Stimulated activated CD8-positive, alpha-beta memory T cell treated with anti-CD3 and anti-CD28 coated beads, Interleukin-7, amount 100 ng/mL, for 4 hours (primary cell): ENCODE results near the gene PHOX2A.
"Not testable (repeated sequence)": the region's sequence is repeated elsewhere in the genome, so short reads cannot be mapped to it uniquely, and the experiment has no call there.

Experiments
- DNase-seq, 2 donors: peaks; one replicate each; pipeline ENCODE4 v3.0.0-alpha.2; 2020; ENCODE audit warnings: low read depth in 2 of 2

PHOX2A gene

DNA sequence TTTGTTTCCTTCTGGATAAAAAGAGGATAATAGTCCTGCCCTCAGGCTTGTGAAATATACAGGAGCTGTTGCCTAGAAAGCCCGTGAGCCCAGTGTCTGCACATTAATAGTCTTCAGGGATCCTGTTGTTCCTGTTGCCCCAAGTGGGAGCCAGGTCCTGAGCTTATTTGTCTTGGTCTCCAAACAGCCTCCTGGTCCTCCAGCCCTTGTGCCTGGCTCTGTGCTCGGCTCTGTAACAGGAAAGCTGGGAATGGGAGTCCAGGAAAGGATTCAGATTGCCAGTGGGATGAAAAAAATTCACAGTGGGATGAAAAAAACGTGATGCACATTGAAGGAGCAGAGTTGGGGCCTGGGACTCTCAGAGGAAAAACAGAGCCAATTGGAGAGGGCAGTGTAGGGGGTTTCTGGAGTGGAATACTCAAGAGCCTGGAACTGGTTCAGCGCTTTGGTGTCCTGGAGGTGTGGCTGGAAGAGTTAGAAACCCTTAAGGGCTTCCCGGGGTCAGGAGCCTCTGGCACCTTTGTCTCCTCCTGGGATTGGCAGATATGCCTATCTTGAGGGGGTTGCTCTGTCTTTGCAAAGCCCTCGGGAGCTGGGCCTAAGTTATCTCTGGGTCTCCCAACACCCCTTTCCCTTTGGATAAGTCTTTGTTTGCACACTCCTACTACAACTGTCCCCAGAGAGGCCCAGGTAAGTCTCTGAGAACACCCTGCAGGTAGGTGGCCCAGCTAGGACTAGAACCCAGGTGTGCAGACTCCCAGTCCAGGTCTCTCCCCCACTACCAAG, 21.7 kb downstream of the PHOX2A start:
- DNase-seq = no peak

DNA sequence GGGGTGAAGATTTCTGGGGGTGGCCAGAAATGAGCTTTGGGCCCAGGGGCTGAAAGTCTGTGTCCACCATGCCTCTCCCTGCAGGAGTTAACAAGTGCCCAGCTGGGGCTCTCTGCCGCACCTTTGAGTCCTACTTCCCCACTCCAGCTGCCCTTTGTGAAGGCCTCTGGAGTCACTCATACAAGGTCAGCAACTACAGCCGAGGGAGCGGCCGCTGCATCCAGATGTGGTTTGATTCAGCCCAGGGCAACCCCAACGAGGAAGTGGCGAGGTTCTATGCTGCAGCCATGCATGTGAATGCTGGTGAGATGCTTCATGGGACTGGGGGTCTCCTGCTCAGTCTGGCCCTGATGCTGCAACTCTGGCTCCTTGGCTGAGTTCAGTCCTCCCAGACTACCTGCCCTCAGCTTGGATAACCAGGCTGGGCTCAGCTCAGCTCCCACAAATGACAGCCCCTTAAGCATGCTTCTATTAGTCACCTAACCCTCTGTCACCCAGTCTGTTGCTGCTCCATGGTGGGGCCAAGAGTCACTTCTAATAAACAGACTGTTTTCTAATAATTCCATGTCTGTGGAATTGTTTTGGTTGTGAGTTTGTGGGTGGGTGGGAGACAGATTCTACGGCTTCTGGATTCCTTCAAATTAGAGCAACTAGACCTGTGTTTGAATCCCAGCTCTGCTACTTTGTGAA, 22.4 kb downstream of the PHOX2A start:
- DNase-seq = no peak

DNA sequence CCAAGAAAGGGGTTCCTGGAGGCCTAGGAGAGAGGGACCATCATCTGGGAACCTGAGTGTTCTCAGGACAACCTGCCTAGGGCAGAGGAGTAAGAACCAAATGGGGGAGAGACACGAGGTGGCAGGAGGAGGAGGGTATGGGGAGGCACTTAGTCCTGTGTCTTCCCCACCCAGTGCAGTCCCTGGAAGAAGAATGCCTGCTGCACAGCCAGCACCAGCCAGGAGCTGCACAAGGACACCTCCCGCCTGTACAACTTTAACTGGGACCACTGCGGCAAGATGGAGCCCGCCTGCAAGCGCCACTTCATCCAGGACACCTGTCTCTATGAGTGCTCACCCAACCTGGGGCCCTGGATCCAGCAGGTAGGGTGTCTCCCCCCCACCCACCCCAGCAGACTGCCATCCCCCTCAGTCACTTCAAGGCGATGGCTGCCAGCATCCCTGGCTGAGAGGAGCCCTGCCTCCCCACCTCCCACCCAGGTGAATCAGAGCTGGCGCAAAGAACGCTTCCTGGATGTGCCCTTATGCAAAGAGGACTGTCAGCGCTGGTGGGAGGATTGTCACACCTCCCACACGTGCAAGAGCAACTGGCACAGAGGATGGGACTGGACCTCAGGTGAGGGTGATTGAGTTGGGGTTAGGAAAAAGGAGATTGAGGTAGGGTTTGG, 23.1 kb downstream of the PHOX2A start:
- DNase-seq = no peak

DNA sequence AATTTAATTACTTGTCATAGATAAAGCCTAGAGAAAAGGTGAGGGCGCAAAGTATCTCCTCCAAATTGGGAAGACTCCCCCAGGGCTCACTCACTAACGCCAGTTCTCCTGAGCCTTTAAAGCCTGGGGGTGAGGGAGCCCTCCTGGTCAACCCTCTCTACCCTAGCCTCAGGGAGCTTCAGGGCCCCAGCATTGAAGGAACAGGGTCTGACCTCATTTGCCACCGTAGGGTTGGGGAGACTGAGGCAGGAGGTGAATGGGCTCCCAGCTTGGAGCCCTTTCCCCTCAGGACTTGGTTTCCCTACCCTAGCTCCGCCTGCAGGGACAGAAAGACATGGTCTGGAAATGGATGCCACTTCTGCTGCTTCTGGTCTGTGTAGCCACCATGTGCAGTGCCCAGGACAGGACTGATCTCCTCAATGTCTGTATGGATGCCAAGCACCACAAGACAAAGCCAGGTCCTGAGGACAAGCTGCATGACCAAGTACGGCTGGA, 25.7 kb downstream of the PHOX2A start:
- no peak for DNase-seq

DNA sequence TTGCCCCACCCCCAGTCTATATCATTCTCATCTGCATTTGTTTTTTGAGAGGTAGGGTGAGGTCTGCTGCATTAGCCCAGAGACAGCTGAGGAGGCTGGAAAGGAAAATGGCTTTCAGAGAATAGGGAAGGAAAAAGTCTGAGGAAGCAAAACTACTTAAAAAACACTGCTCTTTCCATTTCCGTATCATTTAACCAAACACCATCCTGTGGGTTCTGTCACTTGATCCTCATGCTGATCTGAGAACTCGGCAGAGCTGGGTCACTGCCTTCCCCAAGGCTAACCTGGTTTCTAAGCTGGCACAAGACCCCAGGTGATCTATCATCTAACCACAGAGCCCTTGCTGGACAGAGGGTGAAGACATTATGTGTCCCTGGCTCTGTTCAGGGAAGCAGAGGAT, 26.1 kb downstream of the PHOX2A start:
- DNase-seq = no peak

DNA sequence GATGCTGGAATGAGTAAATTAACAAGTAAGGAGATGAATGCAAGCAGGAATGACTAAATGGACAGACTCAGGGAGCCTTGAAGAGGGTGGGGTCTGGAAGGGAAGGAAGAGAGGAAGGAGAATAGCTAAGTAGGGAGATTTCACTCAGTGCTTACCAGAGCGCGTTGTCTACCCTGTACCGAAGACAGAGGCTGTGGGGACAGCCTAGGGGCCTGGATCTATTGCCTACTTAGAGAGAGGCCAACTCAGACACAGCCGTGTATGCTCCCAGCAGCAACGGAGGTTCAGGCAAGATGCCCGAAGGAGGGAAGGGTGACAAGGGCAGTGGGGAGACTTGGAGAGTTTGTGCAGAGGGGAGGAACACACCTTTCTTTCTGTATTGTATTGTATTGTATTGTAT, 27.3 kb downstream of the PHOX2A start, which contains the start of gene FOLR2:
Gene FOLR2, plus strand, starts transcription at position 157 of the 400 bp plus-strand sequence. CDS start 1,791 bp downstream, outside the sequence.
- no peak for DNase-seq

DNA sequence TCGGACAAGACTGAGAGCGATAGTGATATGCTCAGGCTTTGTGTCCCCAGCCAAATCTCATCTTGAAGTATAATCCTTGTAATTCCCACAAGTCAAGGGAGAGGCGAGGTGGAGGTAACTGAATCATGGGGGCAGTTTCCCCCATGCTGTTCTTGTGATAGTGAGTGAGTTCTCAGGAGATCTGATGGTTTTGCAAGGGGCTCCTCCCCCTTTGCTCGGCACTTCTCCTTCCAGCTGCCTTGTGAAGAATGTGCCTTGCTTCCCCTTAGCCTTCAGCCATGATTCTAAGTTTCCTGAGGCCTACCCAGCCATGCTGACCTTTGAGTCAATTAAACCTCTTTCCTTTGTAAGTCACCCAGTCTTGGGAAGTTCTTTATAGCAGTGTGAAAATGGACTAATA, 34.9 kb downstream of the PHOX2A start:
- no peak for DNase-seq

DNA sequence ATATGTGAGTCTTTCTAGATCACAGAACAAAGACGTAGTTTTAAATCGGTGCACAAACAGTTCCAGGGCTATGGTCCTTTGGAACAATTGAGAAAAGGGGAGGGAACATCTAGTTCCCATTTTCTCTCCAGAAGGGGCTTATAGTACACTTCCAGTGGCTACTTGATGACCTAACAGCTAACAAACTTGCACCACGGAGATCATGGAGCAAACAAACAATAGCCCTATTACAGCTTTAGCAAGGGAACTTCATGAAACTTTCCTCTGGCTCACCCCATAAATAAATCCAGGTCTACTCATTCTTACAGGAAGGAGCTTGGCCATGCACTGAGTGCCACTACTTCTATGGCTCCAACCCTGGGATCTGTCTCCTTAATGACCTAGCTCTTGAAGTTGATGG, 35.7 kb downstream of the PHOX2A start:
- DNase-seq = no peak

DNA sequence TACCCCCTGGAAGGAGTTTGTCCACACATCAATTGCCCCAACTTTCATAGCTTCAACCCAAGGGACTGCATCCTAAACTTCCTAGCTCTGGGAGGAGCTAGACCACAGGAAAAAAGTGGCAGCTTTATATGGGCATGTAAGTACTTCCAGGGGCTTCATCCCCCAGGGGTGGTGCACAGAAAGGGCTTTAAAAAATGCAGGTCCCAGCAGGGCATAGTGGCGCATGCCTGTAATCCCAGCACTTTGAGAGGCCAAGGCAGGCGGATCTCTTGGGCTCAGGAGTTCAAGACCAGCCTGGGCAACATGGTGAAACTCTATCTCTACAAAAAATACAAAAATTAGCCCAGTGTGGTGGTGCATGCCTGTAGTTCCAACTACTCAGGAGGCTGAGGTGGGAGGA, 37.2 kb downstream of the PHOX2A start:
- DNase-seq = not testable (repeated sequence)

DNA sequence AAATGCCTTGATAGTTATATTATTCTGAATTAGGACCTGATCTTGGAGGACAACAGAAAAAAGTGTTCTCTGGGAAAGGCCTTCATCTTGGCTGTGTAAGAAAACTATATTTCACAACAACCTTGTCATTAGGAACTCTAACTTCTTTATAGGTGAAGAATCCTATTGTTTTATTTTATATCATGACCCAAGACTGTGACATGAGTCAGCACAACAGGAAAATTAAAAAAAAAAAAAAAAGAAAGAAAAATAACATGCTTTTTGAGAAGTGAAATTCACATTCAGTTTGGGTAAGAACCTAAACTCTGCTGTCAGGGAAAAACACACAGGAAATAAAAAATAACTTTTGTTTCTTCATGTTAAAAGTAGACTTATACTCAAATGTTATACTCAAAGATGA, 39.1 kb downstream of the PHOX2A start:
- DNase-seq = no peak

DNA sequence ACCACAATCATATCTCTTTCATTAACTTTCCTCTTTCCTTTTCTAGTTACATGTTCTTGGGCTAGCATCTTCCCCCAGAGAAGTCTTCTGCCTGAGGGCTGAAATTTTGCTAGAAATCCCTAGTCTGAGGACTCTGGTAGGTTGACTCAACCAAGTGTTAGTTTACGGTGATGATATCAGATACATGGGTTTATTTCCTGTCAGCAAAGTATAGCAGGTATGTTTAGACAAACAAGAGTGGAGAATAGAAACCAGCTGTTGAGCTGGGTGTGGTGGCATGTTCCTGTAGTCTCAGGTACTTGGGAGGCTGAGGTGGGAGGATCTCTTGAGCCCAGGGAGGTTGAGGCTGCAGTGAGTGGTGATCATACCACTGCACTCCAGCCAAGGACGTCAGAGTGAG, 40.8 kb downstream of the PHOX2A start:
- no peak for DNase-seq

DNA sequence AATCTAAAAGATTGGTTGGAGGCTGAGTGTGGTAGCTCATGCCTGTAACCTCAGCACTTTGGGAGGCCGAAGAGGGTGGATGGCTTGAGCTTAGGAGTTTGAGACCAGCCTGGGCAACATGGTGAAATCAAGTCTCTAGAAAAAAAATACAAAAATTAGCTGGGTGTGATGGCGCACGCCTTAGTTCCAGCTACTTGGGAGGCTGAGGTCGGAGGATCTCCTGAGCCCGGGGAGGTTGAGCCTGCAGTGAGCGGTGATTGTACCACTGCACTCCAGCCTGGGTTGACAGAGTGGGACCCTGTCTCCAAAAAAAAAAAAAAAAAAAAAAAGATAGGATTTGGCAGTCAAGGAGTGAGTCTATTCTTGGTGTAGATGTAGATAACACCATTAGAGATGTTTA, 41.4 kb downstream of the PHOX2A start:
- DNase-seq = no peak

DNA sequence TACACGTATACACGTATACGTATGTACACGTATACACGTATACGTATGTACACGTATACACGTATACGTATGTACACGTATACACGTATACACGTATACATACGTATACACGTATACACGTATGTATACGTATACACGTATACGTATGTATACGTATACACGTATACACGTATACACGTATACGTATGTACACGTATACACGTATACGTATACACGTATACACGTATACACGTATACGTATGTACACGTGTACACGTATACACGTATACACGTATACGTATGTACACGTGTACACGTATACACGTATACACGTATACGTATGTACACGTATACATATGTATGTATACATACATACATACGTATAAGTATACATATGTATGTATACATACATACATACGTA, 42.5 kb downstream of the PHOX2A start:
- DNase-seq = not testable (repeated sequence)

DNA sequence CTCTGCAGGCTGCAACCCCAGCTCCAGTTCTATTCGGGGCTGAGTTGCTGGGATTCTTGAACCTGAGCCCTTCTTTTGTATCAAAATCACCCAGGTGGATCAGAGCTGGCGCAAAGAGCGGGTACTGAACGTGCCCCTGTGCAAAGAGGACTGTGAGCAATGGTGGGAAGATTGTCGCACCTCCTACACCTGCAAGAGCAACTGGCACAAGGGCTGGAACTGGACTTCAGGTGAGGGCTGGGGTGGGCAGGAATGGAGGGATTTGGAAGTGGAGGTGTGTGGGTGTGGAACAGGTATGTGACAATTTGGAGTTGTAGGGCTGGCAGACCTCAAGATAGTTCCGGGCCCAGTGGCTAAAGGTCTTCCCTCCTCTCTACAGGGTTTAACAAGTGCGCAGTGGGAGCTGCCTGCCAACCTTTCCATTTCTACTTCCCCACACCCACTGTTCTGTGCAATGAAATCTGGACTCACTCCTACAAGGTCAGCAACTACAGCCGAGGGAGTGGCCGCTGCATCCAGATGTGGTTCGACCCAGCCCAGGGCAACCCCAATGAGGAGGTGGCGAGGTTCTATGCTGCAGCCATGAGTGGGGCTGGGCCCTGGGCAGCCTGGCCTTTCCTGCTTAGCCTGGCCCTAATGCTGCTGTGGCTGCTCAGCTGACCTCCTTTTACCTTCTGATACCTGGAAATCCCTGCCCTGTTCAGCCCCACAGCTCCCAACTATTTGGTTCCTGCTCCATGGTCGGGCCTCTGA, 48.3 kb downstream of the PHOX2A start:
- DNase-seq = no peak

DNA sequence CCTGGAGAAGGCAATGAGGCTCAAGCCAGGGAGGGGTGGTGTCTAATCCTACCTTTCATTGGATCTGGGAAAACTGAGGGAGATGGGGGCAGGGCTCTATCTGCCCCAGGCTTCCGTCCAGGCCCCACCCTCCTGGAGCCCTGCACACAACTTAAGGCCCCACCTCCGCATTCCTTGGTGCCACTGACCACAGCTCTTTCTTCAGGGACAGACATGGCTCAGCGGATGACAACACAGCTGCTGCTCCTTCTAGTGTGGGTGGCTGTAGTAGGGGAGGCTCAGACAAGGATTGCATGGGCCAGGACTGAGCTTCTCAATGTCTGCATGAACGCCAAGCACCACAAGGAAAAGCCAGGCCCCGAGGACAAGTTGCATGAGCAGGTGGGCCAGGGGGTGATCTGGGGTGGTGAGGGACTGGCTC, 52.0 kb downstream of the PHOX2A start, which contains the start of gene FOLR1:
Gene FOLR1, plus strand, starts transcription at position 180 of the 421 bp plus-strand sequence. Its CDS starts 34 bp downstream, at position 214.
- no peak for DNase-seq

DNA sequence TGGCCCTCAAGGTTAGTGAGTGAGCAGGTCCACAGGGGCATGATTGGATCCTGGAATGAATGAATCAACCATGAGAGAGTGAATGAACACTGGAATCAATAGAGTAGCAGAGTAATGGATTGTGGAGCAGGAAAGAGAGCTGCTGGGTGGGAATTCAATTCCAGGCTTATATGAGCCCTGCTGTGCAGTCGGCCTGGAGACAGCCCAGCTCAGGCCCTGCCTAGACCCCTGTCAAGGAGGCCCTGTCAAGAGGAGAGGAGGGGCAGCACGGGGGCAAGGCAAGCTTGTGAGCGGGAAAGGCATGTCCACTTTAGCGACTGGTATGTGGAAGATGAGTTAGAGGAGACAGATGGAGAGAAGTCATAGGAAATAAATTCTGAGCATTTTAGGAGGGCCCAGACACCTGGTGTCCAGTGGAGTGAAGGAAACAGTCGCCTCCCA, 53.3 kb downstream of the PHOX2A start:
- DNase-seq = no peak

DNA sequence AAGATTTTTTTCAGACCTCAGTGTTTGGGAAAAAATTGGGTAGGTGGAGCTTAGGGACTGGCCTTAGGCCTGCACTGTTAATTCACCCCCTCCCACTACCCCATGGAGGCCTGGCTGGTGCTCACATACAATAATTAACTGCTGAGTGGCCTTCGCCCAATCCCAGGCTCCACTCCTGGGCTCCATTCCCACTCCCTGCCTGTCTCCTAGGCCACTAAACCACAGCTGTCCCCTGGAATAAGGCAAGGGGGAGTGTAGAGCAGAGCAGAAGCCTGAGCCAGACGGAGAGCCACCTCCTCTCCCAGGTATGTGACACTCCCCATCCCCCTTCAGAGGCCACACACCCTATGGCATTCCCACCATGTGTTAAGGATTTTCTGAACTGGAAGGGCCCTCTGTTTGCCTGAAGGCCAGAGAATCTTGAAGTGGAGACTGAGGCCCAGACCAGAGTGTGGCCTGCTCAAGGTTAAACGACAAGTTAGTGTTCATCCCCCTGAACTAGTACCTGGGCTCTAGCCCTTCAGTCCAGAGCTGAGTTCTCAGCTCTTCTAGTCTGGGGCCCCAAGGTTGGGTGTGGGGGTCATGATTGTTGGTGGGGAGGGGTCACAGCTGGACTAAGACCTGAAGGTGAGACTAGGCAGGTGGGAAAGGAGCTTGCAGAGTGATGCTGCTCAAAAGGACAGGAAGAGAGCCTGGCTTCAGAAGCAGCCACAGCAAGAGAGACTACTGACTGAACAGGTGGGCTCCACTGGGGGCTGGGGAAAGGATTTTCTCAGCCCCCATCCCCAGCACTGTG, 54.3 kb downstream of the PHOX2A start:
- no peak for DNase-seq
